Fibroblast of mammary gland (primary cell): ENCODE measurements around the gene APOOL.

ENCODE experiments used
- DNase-seq: peaks from one replicate; pipeline ENCODE4 v3.0.0-alpha.2; 2010; ENCODE audit warnings: low read depth
- H3K4me3 ChIP-seq: 2 replicates; pipeline ENCODE4 v1.5.1; 2011; ENCODE audit warnings: low read depth, mild to moderate bottlenecking, low read length, moderate library complexity; ENCODE audit not compliant: control insufficient read depth
- CTCF ChIP-seq: conservative IDR thresholded peaks from 2 replicates; pipeline ENCODE4 v1.5.1; 2011; ENCODE audit warnings: low read depth, low read length, inconsistent platforms; ENCODE audit not compliant: control insufficient read depth, insufficient read depth

APOOL gene

DNA sequence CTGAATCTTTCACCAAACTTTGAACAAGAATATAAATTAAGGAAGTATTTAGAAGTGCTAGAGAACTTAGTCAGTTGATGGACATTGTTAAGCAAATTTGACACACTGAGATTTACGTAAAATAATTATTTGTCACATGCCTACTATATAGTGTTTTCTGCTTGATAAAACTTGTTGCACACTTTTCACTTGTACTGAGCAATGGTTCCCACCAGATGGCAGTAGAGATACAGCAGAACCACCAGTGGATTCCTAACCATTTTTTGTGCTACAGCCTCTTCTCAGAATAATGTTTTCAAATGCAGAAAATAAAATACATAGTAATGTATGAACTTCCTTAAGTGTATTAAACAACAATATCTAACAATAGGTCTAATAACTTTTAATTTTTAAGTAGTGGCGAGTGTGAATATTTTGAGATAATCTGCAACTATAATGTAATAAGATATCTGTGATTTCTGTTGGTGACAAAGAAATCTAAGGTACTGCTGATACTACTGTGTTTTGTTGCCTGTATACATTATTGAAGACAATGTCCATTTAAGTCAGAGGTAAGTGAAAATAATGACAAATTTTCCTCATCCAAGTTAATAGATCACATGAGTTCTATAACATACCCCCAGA is 81.2 kb downstream of the APOOL start:
- peak; percentile 55 for DNase-seq
- H3K4me3 ChIP-seq = no peak overlapping the region
- TF ChIP-seq CTCF = peak; percentile 93

DNA sequence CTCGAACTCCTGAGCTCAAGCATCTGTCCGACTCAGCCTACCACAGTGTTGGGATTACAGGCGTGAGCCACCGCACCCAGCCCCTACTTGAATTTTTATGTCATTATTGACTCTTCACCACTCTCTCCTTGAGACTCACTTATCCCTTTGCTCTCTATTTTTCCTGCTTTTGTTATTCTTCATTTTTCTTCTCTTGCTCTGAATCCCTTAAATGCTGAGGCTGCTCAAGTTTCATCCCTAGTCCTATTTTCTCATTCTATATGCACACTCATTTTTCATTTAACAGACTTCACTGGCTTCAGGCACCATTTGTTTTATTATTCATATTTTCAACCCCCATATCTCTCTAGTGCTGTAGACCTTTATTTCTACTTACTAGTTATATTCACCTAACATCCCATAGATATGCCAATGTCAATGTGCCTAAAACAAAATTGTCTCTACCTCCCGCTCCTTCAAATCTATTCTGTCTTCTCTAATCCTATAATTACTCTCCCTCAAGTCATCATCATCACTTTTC is 85.7 kb downstream of the APOOL start:
- no peak overlapping the region for H3K4me3 ChIP-seq
- DNase-seq = no peak
- no peak for TF ChIP-seq CTCF

DNA sequence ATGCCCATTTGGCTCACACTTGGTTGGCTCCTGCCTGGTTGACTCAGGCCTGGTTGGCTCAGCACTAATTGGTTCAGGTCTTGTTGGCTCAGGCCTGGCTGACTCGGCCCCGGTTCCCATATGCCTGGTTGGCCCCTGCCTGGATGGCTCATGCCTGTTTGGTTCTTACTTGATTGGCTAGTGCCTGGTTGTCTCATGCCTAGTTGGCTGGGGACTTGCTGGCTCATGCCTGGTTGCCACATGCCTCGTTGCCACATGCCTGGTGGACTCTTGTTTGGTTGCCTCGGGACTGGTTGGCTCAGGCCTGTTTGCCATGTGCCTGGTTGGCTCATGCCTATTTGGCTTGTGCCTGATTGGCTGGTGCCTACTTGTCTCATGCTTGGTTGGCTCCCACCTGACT is 103.7 kb downstream of the APOOL start:
- no peak for TF ChIP-seq CTCF
- no peak overlapping the region for H3K4me3 ChIP-seq
- DNase-seq = peak; percentile 64

GRCh38 chrX:85108165-85108564 is 104.5 kb downstream of the APOOL start:
- H3K4me3 ChIP-seq = no peak overlapping the region
- peak; percentile 34 for DNase-seq
- no peak for TF ChIP-seq CTCF

DNA sequence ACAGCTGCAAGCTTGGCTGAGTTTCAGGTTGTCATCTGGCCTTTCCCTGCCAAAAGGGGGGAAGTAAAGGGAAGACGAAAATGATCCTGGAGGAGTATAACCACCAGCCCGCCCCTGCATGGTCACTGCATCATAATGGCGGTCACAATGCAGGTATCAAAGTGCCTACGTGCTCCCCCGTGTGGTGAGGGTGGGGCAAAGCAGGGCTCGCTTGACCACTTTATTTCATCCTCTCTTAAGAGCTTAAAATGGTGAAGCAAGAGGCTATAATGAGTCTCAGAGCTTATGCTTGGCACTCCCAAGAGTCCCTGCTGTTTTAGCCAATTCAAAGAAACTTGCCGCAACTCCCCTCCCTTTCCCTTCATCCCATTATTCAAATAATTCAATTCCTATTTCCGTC is 105.6 kb downstream of the APOOL start:
- TF ChIP-seq CTCF = peak; percentile 46
- DNase-seq = peak; percentile 19

GRCh38 chrX:85111347-85111746 is 107.7 kb downstream of the APOOL start:
- peak; percentile 22 for DNase-seq
- no peak overlapping the region for H3K4me3 ChIP-seq
- TF ChIP-seq CTCF = peak; percentile 74

More for the DNA sequence above, 105.6 kb downstream of the APOOL start:
- no peak overlapping the region for H3K4me3 ChIP-seq

DNA sequence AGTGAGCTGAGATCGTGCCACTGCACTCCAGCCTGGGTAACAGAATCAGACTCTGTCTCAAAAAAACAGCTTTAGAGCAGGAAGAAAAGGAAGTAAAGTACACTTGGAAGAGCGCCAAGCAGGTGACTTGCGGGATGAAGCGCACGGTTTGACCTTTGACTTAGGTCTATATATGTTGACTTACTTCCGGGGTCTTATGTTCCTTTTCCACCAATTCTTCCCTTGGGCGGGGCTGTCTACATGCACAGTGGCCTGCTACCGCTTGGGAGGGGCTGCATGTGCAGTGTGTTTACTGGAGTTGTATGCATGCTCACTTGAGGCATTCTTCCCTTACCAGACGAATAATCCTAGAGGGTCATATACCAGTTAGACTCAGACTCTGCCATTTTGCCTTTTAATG is 108.6 kb downstream of the APOOL start:
- no peak for DNase-seq
- TF ChIP-seq CTCF = no peak
- no peak overlapping the region for H3K4me3 ChIP-seq
